GM12801 (cell line): Measurements from ENCODE around the gene HOXC10.

Source experiments
- TF ChIP-seq, protein P1 (sequence below): IDR thresholded peaks from one replicate; pipeline ENCODE4 v1.5.1; 2011; ENCODE audit warnings: control low read depth; ENCODE audit not compliant: insufficient read length; ENCODE audit errors: extremely low read depth

HOXC10 gene

DNA sequence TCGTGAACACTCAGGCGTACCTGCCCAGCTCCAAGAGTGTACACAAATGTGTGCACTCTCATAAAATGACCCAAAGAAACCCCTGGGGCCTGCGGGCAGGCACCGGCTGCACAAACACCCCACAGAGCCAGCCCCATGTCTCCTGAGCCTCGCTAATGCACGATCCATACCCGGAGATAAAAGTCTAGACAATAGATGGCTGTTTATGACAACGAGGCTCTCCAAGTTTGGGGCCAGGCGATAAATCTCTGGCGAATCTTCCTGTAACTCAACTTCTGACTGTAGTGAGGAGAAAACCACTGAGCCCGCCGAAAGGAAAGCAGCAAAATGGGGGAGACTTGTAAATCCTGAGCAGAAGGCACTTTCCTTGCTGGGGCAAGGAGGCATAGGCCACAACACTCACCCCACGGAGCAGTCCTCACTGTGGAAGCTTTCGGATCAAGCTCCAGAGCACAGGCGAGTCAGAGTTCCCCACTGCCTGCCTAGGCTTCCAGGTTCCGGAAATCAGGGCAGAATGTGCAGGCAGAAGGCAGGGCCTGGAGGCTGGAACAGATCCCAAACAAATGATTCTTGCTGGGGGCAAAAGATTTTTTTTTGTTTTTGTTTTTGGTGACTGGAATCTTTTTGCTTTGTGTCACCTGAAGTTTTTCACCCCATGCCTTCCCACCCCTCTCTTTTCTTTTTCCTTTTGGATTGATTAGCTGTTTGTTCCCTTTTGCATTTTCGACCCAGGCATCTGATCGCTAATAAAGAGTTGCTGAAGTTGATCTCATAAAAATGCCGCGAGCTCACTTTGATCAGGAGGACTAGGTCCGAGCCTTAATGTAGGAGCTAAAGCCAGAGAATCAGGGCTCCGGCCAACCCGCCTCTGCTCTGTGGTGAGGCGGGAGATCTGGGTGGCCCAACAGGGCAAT lies 16.5 kb upstream of the HOXC10 start:
- TF ChIP-seq, protein P1, sequence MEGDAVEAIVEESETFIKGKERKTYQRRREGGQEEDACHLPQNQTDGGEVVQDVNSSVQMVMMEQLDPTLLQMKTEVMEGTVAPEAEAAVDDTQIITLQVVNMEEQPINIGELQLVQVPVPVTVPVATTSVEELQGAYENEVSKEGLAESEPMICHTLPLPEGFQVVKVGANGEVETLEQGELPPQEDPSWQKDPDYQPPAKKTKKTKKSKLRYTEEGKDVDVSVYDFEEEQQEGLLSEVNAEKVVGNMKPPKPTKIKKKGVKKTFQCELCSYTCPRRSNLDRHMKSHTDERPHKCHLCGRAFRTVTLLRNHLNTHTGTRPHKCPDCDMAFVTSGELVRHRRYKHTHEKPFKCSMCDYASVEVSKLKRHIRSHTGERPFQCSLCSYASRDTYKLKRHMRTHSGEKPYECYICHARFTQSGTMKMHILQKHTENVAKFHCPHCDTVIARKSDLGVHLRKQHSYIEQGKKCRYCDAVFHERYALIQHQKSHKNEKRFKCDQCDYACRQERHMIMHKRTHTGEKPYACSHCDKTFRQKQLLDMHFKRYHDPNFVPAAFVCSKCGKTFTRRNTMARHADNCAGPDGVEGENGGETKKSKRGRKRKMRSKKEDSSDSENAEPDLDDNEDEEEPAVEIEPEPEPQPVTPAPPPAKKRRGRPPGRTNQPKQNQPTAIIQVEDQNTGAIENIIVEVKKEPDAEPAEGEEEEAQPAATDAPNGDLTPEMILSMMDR, result no peak

DNA sequence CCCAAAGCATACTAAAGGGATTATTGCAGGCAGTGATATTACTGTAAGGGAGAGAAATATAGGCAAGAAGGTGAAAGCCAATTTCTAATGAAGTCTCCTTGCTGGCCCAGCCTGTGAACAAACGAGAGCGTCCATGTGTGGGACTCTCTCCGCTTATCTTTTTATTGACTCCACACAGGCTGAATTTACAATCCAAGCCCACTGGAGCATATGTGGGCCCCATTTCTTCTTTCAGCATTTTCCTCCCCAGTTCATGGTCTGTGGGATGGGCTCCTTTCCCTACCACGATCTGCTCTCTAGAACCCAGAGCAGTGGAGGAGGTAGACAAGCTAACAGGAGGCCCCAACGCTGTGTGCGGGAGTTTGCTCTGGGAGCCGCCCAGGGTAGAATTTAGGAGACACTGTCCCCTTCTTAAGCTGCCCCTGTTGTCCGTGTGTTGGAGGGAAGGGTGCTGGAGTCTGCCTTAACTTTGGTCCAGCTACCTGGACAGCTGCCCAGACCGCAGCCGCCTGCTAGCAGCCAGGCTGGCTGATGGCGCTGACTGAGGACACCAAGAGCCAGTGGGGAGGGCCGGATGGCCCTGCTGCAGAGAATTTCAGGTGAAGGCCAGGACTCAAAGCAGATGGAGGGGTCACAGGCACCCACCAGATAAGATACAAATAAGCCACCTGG lies 15.2 kb upstream of the HOXC10 start:
- TF ChIP-seq, protein P1, result no peak

DNA sequence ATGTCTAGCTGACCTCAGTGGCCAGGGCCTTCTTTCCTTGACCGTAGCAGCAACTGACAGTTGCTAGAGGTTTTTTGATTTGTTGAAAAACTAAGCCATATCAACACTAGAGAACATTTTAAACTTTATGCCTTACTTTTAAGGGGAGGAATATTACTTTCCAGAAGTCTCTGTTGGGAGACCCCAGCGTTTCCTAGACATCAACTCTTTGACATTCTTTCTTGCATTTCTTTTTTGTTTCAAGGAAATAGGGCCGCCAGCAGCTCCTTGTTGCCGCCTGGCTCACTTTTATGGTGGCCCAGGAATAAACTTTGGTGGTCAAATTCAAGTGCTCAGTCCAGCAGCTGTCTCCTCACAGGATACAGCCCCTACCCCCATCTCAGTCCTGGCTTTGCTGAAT lies 14.5 kb upstream of the HOXC10 start:
- TF ChIP-seq, protein P1, result no peak

DNA sequence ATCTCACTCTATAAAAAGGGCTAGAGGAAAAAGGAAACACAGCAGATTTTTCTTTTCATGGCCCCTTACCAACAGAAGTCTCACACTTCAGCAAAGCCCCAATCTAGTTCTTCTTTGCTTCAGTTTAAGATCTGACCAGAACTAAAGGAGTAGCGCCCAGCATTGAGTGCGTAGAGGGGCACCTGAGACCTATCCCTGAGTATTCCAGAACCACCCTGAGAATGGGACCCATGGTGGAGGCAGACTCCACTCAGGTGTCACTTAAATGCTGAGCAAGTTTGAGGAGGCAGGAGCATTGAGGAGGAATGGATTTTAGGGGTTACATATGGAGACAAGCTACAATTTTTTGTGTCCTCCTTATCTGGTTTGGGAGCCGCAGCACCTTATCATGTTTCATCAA lies 13.8 kb upstream of the HOXC10 start:
- TF ChIP-seq, protein P1, result no peak

DNA sequence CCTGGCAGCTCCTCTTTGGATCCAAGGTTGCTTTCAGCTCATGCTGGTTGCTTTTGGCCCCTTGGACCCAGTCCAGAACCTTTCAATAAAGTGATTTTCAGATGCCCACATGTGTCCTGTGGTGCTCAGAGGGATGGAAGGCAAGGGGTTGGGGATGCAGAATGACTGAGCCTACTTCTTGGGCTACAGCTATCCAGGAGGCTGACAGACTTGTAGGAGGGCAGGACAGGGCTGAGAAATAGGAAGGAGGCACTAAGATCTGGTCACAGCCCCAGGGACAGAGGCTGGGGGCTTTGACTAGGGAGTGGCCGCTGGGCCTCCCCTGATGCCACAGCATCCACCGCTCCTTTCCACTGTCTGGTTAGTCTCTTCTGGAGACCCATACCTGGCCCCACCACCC lies 13.3 kb upstream of the HOXC10 start:
- TF ChIP-seq, protein P1, result no peak

DNA sequence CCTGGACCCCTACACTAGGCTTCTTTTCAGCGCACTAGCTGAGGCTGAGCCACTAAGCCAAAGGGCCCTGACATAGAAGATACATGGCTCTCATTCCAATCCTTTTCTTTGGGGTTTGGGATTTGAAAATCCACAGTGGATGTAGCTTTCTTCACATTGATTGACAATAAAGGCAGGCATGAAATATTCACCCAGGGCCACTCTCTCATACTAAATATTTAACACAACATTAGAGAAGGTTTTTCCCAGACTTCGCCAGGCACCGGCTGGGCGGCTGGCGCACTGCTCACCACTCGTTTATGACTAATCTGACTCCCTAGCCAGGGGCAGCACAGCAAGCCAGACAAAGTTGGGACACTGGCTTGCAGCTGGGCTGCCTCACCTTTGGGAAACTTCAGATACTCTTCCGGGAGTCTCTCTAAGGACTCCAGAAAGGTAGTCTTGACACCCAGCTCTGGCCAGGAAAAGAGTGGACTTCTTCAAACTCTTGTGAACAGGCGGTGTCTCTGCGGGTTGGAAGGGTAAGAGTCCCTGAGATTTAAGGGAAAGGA lies 12.7 kb upstream of the HOXC10 start:
- TF ChIP-seq, protein P1, result no peak

DNA sequence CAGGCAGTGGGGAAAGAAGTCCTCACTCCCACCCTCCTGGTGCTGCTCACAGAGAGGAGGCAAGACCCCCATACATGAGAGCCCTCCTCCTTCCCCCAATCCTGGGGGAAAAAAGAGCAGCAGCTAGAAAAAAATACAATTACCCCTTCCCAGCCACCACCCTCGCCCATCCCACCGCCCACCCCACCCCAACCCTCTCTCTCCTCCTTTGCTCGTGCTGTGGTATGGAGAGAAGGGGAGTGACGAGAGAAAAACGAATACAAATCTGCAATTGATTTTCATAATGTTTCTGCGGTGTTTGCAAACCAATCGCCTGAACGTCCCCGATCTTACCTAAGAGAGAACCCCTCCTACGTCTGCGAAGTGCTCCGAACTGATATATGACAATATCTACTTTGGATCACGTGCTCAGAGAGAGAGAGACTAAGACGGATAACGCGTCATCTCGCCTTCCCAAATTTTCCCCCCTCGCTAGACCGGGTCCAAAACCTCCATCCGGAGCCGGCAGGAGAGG lies 12.2 kb upstream of the HOXC10 start, which contains the start of gene HOXC11:
Gene HOXC11, plus strand, starts transcription at position 405 of the 514 bp plus-strand sequence. CDS start 116 bp downstream, outside the sequence.
- TF ChIP-seq, protein P1, result no peak
